Stomach (tissue), 9 donors: ENCODE measurements around the gene PSMB3. TPM values are rescaled to one million over a fixed set of nuclear protein-coding genes. Genes with fewer than 3 reads are reported as not detected.

Experiments used
- DNase-seq, 2 donors: peaks; one replicate each; pipeline versions ENCODE4 v3.0.0 to v3.0.0-alpha.2; 2013 to 2019
- H3K27ac ChIP-seq, 5 donors: fragments of 200-600 bp in 4 of 5; sonication (generic) in 4 of 5; one replicate each; pipeline ENCODE4 v1.5.1; 2013 to 2019; ENCODE audit warnings: mild to moderate bottlenecking in 1 of 5, moderate library complexity in 1 of 5
- H3K27me3 ChIP-seq, 3 donors: fragments of 200-600 bp; sonication (generic); one replicate each; pipeline ENCODE4 v1.5.1; 2017 to 2019; ENCODE audit warnings: mixed run types in 1 of 3
- H3K36me3 ChIP-seq, 4 donors: fragments of 200-600 bp; sonication (generic); 1 replicate in 3 of 4; 2 replicates in 1 of 4; pipeline ENCODE4 v1.5.1; 2016 to 2019
- H3K4me1 ChIP-seq, 4 donors: fragments of 200-600 bp; sonication (generic); one replicate each; pipeline ENCODE4 v1.5.1; 2016 to 2019
- H3K4me3 ChIP-seq, 4 donors: fragments of 200-600 bp; sonication (generic) in 3 of 4; one replicate each; pipeline ENCODE4 v1.5.1; 2016 to 2019; ENCODE audit warnings: mild to moderate bottlenecking in 1 of 4
- H3K9me3 ChIP-seq, 4 donors: fragments of 200-600 bp; sonication (generic); one replicate each; pipeline ENCODE4 v1.5.1; 2016 to 2019
- CTCF ChIP-seq, 7 experiments: fragments of 450-650 bp in 4 of 7; fragments of 200-600 bp in 3 of 7; sonication (generic) in 3 of 7; IDR thresholded peaks; one replicate each; pipeline ENCODE4 v1.5.1; 2016 to 2019; ENCODE audit warnings: antibody characterized with exemption in 7 of 7, control low read depth in 2 of 7, mild to moderate bottlenecking in 1 of 7
- EP300 ChIP-seq: sonication (generic); formaldehyde crosslinking; IDR thresholded peaks from one replicate; pipeline ENCODE4 v1.6.1; 2017; ENCODE audit warnings: antibody characterized with exemption
- POLR2A ChIP-seq, 4 donors: fragments of 450-650 bp; IDR thresholded peaks; one replicate each; pipeline ENCODE4 v1.6.1; 2016; ENCODE audit warnings: antibody characterized with exemption in 4 of 4, control low read depth in 2 of 4, mild to moderate bottlenecking in 1 of 4, moderate library complexity in 1 of 4
- POLR2AphosphoS5 ChIP-seq, 3 donors: sonication (generic); formaldehyde crosslinking; IDR thresholded peaks; one replicate each; pipeline ENCODE4 v1.6.1; 2016; ENCODE audit warnings: antibody characterized with exemption in 3 of 3
- WGBS, 5 donors: extraction: QIAGEN DNeasy Blood & Tissue Kit in 3 of 5; methylation state at CpG; one replicate each; pipeline versions ENCODE4 v1.1.5 to v1.1.7; 2013 to 2018; 5-methylcytosine and 5-hydroxymethylcytosine counted together
- intact Hi-C: fragments of 100-400 bp; cut with DNase I; formaldehyde crosslinking; loops from one replicate; pipeline ENCODE4 v1.15.1; 2023; ENCODE audit warnings: low total_unique reads
- polyA plus RNA-seq, 3 donors: library from polyadenylated mRNA; stranded (reverse); fragments of 200-250 nt; gene quantifications; one replicate each; pipeline ENCODE4 v1.2.3, GENCODE V29; 2013
- total RNA-seq, 5 donors: library from RNA; depleted of rRNA; stranded (reverse); fragments of >200 nt; gene quantifications; one replicate each; pipeline versions ENCODE4 v1.1.0 to v1.2.3, GENCODE V29; 2014 to 2016
- donor health status: healthy with polysubstance abuse.
- donor health status: Bipolar disorder and iron deficiency.
- donor health status: healthy.

Gene PSMB3
- total and polyA plus RNA-seq, 8 donors: 29.0 to 281 (median 191) TPM

GRCh38 chr17:38740044-38740443, 12.5 kb upstream of the PSMB3 start:
- no peak for DNase-seq
- intact Hi-C loops: no loop called here
- no peak for TF ChIP-seq POLR2A (IDR thresholded peaks at IDR 0.05)
- TF ChIP-seq POLR2AphosphoS5 (IDR thresholded peaks at IDR 0.05): no peak
- no peak for TF ChIP-seq CTCF (IDR thresholded peaks at IDR 0.05)
- no peak for TF ChIP-seq EP300
- no peaks in the 10 kb centered on the region for H3K9me3 ChIP-seq
- H3K27me3 ChIP-seq: no peaks in the 10 kb centered on the region
- WGBS, 5 donors: 75 to 93% (median 89%) methylated on average over 11 to 19 of the region's 19 CpGs
- peaks cover 29 to 58% (median 47%) of the 10 kb centered on the region in 4 donors for H3K4me1 ChIP-seq
- no peak overlapping the region for H3K27ac ChIP-seq
- H3K4me3 ChIP-seq: no peak overlapping the region
- H3K36me3 ChIP-seq: peaks cover 0 to 52% (median 43%) of the 10 kb centered on the region in 4 donors

- H3K4me3 ChIP-seq: no peak overlapping the region
- DNase-seq: no peak
- peak overlapping the region in 4 of 5 donors; percentile 76 to 90 (median 82) for H3K27ac ChIP-seq
- no peak for TF ChIP-seq POLR2AphosphoS5 (IDR thresholded peaks at IDR 0.05)
- no peak for TF ChIP-seq CTCF (IDR thresholded peaks at IDR 0.05)
- no peak for TF ChIP-seq POLR2A (IDR thresholded peaks at IDR 0.05)
- TF ChIP-seq EP300: no peak
- WGBS, 5 donors: 62 to 81% (median 71%) methylated on average over 4 of the region's 4 CpGs
- H3K27me3 ChIP-seq: no peaks in the 10 kb centered on the region
- no peaks in the 10 kb centered on the region for H3K9me3 ChIP-seq
- intact Hi-C loops: no loop called here
- H3K36me3 ChIP-seq: peaks cover 0 to 45% (median 41%) of the 10 kb centered on the region in 4 donors
- H3K4me1 ChIP-seq: peaks cover 33 to 58% (median 49%) of the 10 kb centered on the region in 4 donors
Measured at GRCh38 chr17:38740806-38741205, 11.7 kb upstream of the PSMB3 start.

- H3K4me3 ChIP-seq: no peak overlapping the region
- intact Hi-C loops: no loop called here
- no peaks in the 10 kb centered on the region for H3K9me3 ChIP-seq
- peaks cover 0 to 2% (median 0%) of the 10 kb centered on the region in 3 donors for H3K27me3 ChIP-seq
- H3K4me1 ChIP-seq: peaks cover 40 to 65% (median 55%) of the 10 kb centered on the region in 4 donors
- DNase-seq: peak in 1 of 2 donors; percentile 62
- WGBS, 5 donors: 39 to 65% (median 57%) methylated on average over 5 of the region's 5 CpGs
- no peak for TF ChIP-seq EP300
- TF ChIP-seq CTCF (IDR thresholded peaks at IDR 0.05): no peak
- no peak for TF ChIP-seq POLR2AphosphoS5 (IDR thresholded peaks at IDR 0.05)
- no peak for TF ChIP-seq POLR2A (IDR thresholded peaks at IDR 0.05)
- peaks cover 0 to 38% (median 35%) of the 10 kb centered on the region in 4 donors for H3K36me3 ChIP-seq
- peak overlapping the region; percentile 76 to 90 (median 83) for H3K27ac ChIP-seq
Measured at GRCh38 chr17:38741461-38741860, 11.1 kb upstream of the PSMB3 start.

DNA sequence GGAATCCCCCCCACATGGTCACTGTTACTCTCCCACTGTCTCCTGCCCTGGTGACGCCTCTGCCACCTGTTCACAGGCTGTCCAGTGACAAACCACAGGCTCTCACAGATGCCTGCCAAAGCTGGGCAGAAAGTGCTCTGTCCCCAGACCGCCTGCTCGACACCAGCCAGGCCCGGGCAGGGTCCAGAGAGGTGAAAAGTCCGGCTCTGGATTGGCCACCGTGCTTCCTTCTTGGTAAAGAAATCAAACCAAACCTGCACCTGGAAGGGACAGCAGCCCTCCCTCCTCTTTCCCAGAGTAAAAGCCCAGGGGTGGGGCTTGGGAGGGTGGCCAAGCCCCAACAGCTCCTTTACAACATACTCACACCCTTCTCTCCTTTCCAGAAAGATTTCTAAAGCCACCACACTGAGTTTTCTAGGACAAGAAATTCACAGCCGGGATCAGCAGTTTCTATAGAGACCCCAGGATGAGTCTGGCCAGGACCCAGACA, 10.6 kb upstream of the PSMB3 start:
- peak; percentile 83 for DNase-seq
- no peak overlapping the region for H3K4me3 ChIP-seq
- no peak for TF ChIP-seq EP300
- TF ChIP-seq CTCF (IDR thresholded peaks at IDR 0.05): no peak
- TF ChIP-seq POLR2AphosphoS5 (IDR thresholded peaks at IDR 0.05): peak in 2 of 3 donors; percentile 3 to 37
- TF ChIP-seq POLR2A (IDR thresholded peaks at IDR 0.05): no peak
- peaks cover 45 to 70% (median 60%) of the 10 kb centered on the region in 4 donors for H3K4me1 ChIP-seq
- H3K27ac ChIP-seq: peak overlapping the region; percentile 76 to 90 (median 83)
- WGBS, 5 donors: 18 to 34% (median 21%) methylated on average over 7 of the region's 7 CpGs
- intact Hi-C loops: no loop called here
- peaks cover 0 to 7% (median 0%) of the 10 kb centered on the region in 3 donors for H3K27me3 ChIP-seq
- no peaks in the 10 kb centered on the region for H3K9me3 ChIP-seq
- H3K36me3 ChIP-seq: peaks cover 0 to 33% (median 30%) of the 10 kb centered on the region in 4 donors
